HEK293T (cell line): ENCODE measurements around the gene IFIH1.

ENCODE experiments used
- CTCF ChIA-PET: fragments of 350-600 bp; formaldehyde crosslinking; extraction: SDS; loops from one replicate; lab custom pipeline; 2021; ENCODE audit warnings: antibody characterized with exemption, inconsistent platforms; lab: Yijun Ruan, JAX
- POLR2A ChIA-PET: fragments of 350-600 bp; formaldehyde crosslinking; extraction: SDS; loops from one replicate; lab custom pipeline; 2020; ENCODE audit warnings: antibody characterized with exemption, inconsistent platforms; lab: Yijun Ruan, JAX
- DNase-seq: peaks from one replicate; pipeline ENCODE4 v3.0.0; 2012; ENCODE audit warnings: mixed read lengths; ENCODE audit errors: extremely low spot score
- ARNT ChIP-seq: fragments of 450-650 bp; IDR thresholded peaks from 2 replicates; pipeline ENCODE4 v1.6.1; 2017; ENCODE audit warnings: mild to moderate bottlenecking
- BHLHE40 ChIP-seq: fragments of 450-650 bp; IDR thresholded peaks from 2 replicates; pipeline ENCODE4 v1.6.1; 2016; ENCODE audit warnings: mild to moderate bottlenecking, moderate library complexity, borderline replicate concordance
- CTBP1 ChIP-seq: fragments of 450-650 bp; IDR thresholded peaks from 2 replicates; pipeline ENCODE4 v1.6.1; 2016; ENCODE audit warnings: borderline replicate concordance
- ELF4 ChIP-seq: fragments of 450-650 bp; IDR thresholded peaks from 2 replicates; pipeline ENCODE4 v1.6.1; 2017; ENCODE audit warnings: antibody characterized with exemption
- FOXA1 ChIP-seq: fragments of 450-650 bp; IDR thresholded peaks from 2 replicates; pipeline ENCODE4 v1.6.1; 2016; ENCODE audit warnings: mild to moderate bottlenecking
- FOXK2 ChIP-seq: fragments of 450-650 bp; IDR thresholded peaks from 2 replicates; pipeline ENCODE4 v1.6.1; 2016; ENCODE audit warnings: mild to moderate bottlenecking
- FOXM1 ChIP-seq: fragments of 450-650 bp; IDR thresholded peaks from 2 replicates; pipeline ENCODE4 v1.6.1; 2017; ENCODE audit warnings: mild to moderate bottlenecking, borderline replicate concordance
- HDGF ChIP-seq: fragments of 450-650 bp; IDR thresholded peaks from 2 replicates; pipeline ENCODE4 v1.6.1; 2017; ENCODE audit warnings: antibody characterized with exemption, borderline replicate concordance
- L3MBTL2 ChIP-seq: fragments of 450-650 bp; conservative IDR thresholded peaks from 2 replicates; pipeline ENCODE4 v1.6.1; 2016; ENCODE audit warnings: mild to moderate bottlenecking
- NFRKB ChIP-seq: fragments of 450-650 bp; IDR thresholded peaks from 2 replicates; pipeline ENCODE4 v1.6.1; 2016; ENCODE audit warnings: mild to moderate bottlenecking, moderate library complexity
- SP1 ChIP-seq: fragments of 450-650 bp; IDR thresholded peaks from 2 replicates; pipeline ENCODE4 v1.6.1; 2017
- SUZ12 ChIP-seq: fragments of 450-650 bp; IDR thresholded peaks from 2 replicates; pipeline ENCODE4 v1.6.1; 2016; ENCODE audit warnings: mild to moderate bottlenecking
- TARDBP ChIP-seq: fragments of 450-650 bp; IDR thresholded peaks from 2 replicates; pipeline ENCODE4 v1.6.1; 2016
- ZNF384 ChIP-seq: fragments of 450-650 bp; IDR thresholded peaks from 2 replicates; pipeline ENCODE4 v1.6.1; 2016
- TF ChIP-seq, protein P1 (sequence below): fragments of 450-650 bp; IDR thresholded peaks from 2 replicates; pipeline ENCODE4 v1.6.1; 2016

IFIH1 gene

GRCh38 chr2:162242586-162243280 lies 75.8 kb downstream of the IFIH1 start:
- TF ChIP-seq, protein P1, sequence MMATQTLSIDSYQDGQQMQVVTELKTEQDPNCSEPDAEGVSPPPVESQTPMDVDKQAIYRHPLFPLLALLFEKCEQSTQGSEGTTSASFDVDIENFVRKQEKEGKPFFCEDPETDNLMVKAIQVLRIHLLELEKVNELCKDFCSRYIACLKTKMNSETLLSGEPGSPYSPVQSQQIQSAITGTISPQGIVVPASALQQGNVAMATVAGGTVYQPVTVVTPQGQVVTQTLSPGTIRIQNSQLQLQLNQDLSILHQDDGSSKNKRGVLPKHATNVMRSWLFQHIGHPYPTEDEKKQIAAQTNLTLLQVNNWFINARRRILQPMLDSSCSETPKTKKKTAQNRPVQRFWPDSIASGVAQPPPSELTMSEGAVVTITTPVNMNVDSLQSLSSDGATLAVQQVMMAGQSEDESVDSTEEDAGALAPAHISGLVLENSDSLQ = no peak
- CTCF ChIA-PET = interaction anchor here (0.6 kb wide), 1 partner anchor 17 kb away, joined by 3 read pairs; no protein-coding TSS in a partner anchor
- no peak for DNase-seq
- POLR2A ChIA-PET = no interaction called here

GRCh38 chr2:162241571-162241970 lies 76.9 kb downstream of the IFIH1 start:
- CTCF ChIA-PET = no interaction called here
- no peak for DNase-seq
- TF ChIP-seq BHLHE40 (no peak), SP1 (no peak), NFRKB (no peak), SUZ12 (no peak), TARDBP (no peak), CTBP1 (no peak), ARNT (no peak), L3MBTL2 (no peak), FOXK2 (no peak), FOXM1 (no peak), ELF4 (no peak), ZNF384 (no peak), FOXA1 (no peak)
- TF ChIP-seq, protein P1 = no peak
- POLR2A ChIA-PET = no interaction called here

- POLR2A ChIA-PET = no interaction called here
Measured at GRCh38 chr2:162234620-162235462, 83.6 kb downstream of the IFIH1 start.

DNA sequence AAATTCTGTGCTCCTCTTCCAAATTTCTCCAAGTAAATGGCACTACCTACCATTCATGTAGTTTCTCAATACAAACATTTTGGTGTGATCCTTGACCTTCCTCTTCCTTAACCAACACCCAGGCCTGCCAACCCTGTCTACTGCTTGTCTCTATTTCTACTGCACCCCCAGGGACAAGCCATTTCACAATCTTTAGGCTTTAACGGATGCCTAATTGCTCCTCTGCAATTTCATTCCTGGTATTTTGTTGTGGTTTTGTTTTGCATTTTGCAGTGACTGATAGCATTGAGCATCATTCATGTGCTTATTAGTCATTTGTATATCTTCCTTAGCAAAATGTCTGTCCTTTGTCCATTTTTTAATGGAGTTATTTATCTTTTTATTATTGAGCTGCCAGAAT lies 85.3 kb downstream of the IFIH1 start:
- ChIA-PET POLR2A (no interaction called here), CTCF (interaction anchor here (0.6 kb wide), 1 partner anchor 1272 kb away, joined by 3 read pairs; no protein-coding TSS in a partner anchor)
- TF ChIP-seq L3MBTL2 (no peak), TARDBP (no peak), ELF4 (no peak), BHLHE40 (no peak), ZNF384 (no peak), CTBP1 (no peak), HDGF (no peak), FOXK2 (no peak)
- TF ChIP-seq, protein P1 = no peak
- DNase-seq = no peak

More at GRCh38 chr2:162234620-162235462, 83.6 kb downstream of the IFIH1 start:
- TF ChIP-seq FOXA1 (no peak), HDGF (no peak), BHLHE40 (no peak)
- no peak for DNase-seq
- CTCF ChIA-PET = no interaction called here

DNA sequence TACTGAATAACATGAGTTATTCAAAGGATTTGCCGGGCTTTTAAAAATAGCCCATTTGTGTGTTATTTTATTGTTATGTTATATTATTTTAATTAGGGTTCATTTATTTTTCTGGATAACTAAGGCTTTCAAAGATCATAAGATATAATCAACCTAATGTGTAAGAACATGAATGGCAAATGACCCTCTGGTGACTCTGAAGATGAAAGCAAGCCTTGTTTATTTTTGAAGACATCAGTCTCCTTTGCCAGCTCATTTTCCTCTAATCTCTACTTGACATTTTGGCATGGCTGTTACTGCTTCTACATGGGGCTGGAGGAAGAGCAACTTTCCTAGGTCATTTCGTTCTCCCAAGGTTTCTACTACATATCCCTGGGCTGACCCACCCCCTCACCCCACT lies 85.8 kb downstream of the IFIH1 start:
- CTCF ChIA-PET = no interaction called here

DNA sequence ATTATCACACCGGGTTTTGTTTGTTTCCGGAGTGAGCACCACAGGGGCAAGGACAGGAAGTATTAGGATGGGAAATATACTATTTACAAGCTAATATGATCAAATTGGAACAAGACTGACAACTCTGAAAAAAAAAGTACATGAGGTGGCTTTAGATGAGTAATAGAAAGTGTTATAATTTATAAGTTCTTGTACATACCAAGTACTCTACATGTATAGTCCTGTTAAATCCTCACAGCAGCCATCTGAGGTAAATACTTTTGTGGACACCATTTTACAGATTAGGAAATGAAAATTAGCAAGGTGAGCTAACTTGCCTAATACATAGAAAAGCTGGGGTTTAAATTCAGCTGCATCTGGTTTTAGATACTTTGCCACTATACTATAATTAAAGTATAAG lies 86.5 kb downstream of the IFIH1 start:
- TF ChIP-seq, protein P1 = no peak
- TF ChIP-seq BHLHE40 = no peak
- TF ChIP-seq ELF4 = no peak
- ChIA-PET CTCF (no interaction called here), POLR2A (no interaction called here)
- no peak for DNase-seq

More for the DNA sequence above, 85.8 kb downstream of the IFIH1 start:
- no peak for DNase-seq
- POLR2A ChIA-PET = no interaction called here
- TF ChIP-seq ZNF384 = no peak
- TF ChIP-seq SUZ12 = no peak
- TF ChIP-seq FOXM1 = no peak
